Myocyte (in vitro differentiated cells): Measurements from ENCODE around the gene TGOLN2. TPM values are rescaled to one million over a fixed set of nuclear protein-coding genes. Genes with fewer than 3 reads are reported as not detected.

ENCODE experiments used
- DNase-seq: peaks from one replicate; pipeline ENCODE4 v3.0.0-alpha.2; 2012; ENCODE audit warnings: low read depth
- total RNA-seq: library from RNA; depleted of rRNA; stranded (reverse); fragments of >200 nt; gene quantifications from 2 replicates; pipeline ENCODE4 v1.2.3, GENCODE V29; 2014

TGOLN2 gene
- total RNA-seq, 1 donor from 2014 or later, result 78.3 TPM

GRCh38 chr2:85309699-85310321, 18.0 kb downstream of the TGOLN2 start:
- DNase-seq, result peak; percentile 76

- DNase-seq, result peak; percentile 98
These were observed 18.8 kb downstream of the TGOLN2 start for GRCh38 chr2:85308896-85309555.

GRCh38 chr2:85308201-85308600, 19.6 kb downstream of the TGOLN2 start:
- no peak for DNase-seq

GRCh38 chr2:85307527-85307897, 20.3 kb downstream of the TGOLN2 start:
- no peak for DNase-seq

GRCh38 chr2:85303780-85304531, 23.8 kb downstream of the TGOLN2 start:
- DNase-seq, result no peak

GRCh38 chr2:85302121-85302520, 25.7 kb downstream of the TGOLN2 start:
- no peak for DNase-seq

GRCh38 chr2:85291425-85292023, 36.3 kb downstream of the TGOLN2 start:
- DNase-seq, result no peak

GRCh38 chr2:85288244-85288725, 39.5 kb downstream of the TGOLN2 start:
- DNase-seq, result no peak

- no peak for DNase-seq
These were observed 40.1 kb downstream of the TGOLN2 start for GRCh38 chr2:85287721-85288120.

GRCh38 chr2:85286918-85287317, 40.9 kb downstream of the TGOLN2 start:
- DNase-seq, result no peak

GRCh38 chr2:85283641-85284040, 44.1 kb downstream of the TGOLN2 start:
- no peak for DNase-seq

- DNase-seq, result no peak
These were observed 44.9 kb downstream of the TGOLN2 start for GRCh38 chr2:85282914-85283313.

- no peak for DNase-seq
These were observed 46.2 kb downstream of the TGOLN2 start for GRCh38 chr2:85281553-85281952.

- no peak for DNase-seq
These were observed 49.4 kb downstream of the TGOLN2 start for GRCh38 chr2:85278361-85278760.

GRCh38 chr2:85277416-85278158, 50.2 kb downstream of the TGOLN2 start:
- DNase-seq, result peak; percentile 85

GRCh38 chr2:85276571-85277118, 51.1 kb downstream of the TGOLN2 start:
- no peak for DNase-seq

- DNase-seq, result no peak
These were observed 51.7 kb downstream of the TGOLN2 start for GRCh38 chr2:85275984-85276540.

- DNase-seq, result peak; percentile 88
These were observed 53.8 kb downstream of the TGOLN2 start for GRCh38 chr2:85273738-85274731.

- DNase-seq, result no peak
These were observed 55.4 kb downstream of the TGOLN2 start for GRCh38 chr2:85272357-85272756.
